Heart left ventricle (tissue), 16 donors: Measurements from ENCODE around the gene ABCA5. TPM values are rescaled to one million over a fixed set of nuclear protein-coding genes. Genes with fewer than 3 reads are reported as not detected.

ENCODE experiments used
- ATAC-seq, 4 donors: fragments of 200-7000 bp; cut with Tn5 transposase; one replicate each; pipeline ENCODE4 v1.9.1; 2020 to 2022; ENCODE audit warnings: moderate library complexity in 4 of 4, mild to moderate bottlenecking in 3 of 4, moderate number of reproducible peaks in 1 of 4
- DNase-seq, 5 donors: peaks; one replicate each; pipeline ENCODE4 v3.0.0-alpha.2; 2020
- H3K27ac ChIP-seq, 12 donors: fragments of 200-600 bp; sonication (generic) in 4 of 12; one replicate each; pipeline versions ENCODE4 v1.5.0 to v1.8.0; 2016 to 2022; ENCODE audit warnings: mild to moderate bottlenecking in 2 of 12
- H3K27me3 ChIP-seq, 9 donors: fragments of 200-600 bp; sonication (generic) in 2 of 9; one replicate each; pipeline versions ENCODE4 v1.5.1 to v1.8.0; 2016 to 2022; ENCODE audit warnings: mild to moderate bottlenecking in 3 of 9
- H3K36me3 ChIP-seq, 9 donors: fragments of 200-600 bp; sonication (generic) in 2 of 9; one replicate each; pipeline versions ENCODE4 v1.5.0 to v1.8.0; 2018 to 2022; ENCODE audit warnings: mild to moderate bottlenecking in 2 of 9
- H3K4me1 ChIP-seq, 12 donors: fragments of 200-600 bp; sonication (generic) in 4 of 12; one replicate each; pipeline versions ENCODE4 v1.5.0 to v1.8.0; 2016 to 2022; ENCODE audit warnings: mild to moderate bottlenecking in 3 of 12
- H3K4me3 ChIP-seq, 12 donors: fragments of 200-600 bp; sonication (generic) in 4 of 12; one replicate each; pipeline versions ENCODE4 v1.5.0 to v1.8.0; 2017 to 2022; ENCODE audit warnings: mild to moderate bottlenecking in 9 of 12, moderate library complexity in 4 of 12
- H3K9me3 ChIP-seq, 12 donors: fragments of 200-600 bp; sonication (generic) in 4 of 12; one replicate each; pipeline versions ENCODE4 v1.5.0 to v1.8.0; 2016 to 2022; ENCODE audit warnings: mild to moderate bottlenecking in 1 of 12
- POLR2A ChIP-seq, 2 donors: fragments of 450-650 bp; IDR thresholded peaks; one replicate each; pipeline ENCODE4 v1.6.1; 2017; ENCODE audit warnings: antibody characterized with exemption in 2 of 2, mild to moderate bottlenecking in 2 of 2, moderate library complexity in 2 of 2
- WGBS, 4 donors: extraction: QIAGEN DNeasy Blood & Tissue Kit in 2 of 4; methylation state at CpG; one replicate each; pipeline versions ENCODE4 v1.1.5 to v1.1.7; 2013 to 2018; 5-methylcytosine and 5-hydroxymethylcytosine counted together
- intact Hi-C, 10 donors: fragments of 100-400 bp; cut with DNase I; formaldehyde crosslinking; loops; one replicate each; pipeline versions ENCODE4 v1.11.1 to v1.14.2; 2022
- polyA plus RNA-seq, 2 donors: library from polyadenylated mRNA; stranded (reverse); fragments of 200-250 nt; gene quantifications; one replicate each; pipeline ENCODE4 v1.2.3, GENCODE V29; 2013
- total RNA-seq, 9 donors: library from RNA; depleted of rRNA in 2 of 9; stranded (reverse); fragments of >200 nt in 2 of 9; fragmentation: NEBNext Ultra II Directional in 3 of 9; extraction: Animal tissue kit (Norgen Biotek cat#: 25700) in 3 of 9; gene quantifications; one replicate each; pipeline versions ENCODE4 v1.1.0 to v1.2.4, GENCODE V29; 2016 to 2023
- TF ChIP-seq, protein P1 (sequence below), 12 donors: fragments of 200-600 bp; sonication (generic) in 4 of 12; IDR thresholded peaks; one replicate each; pipeline versions ENCODE4 v1.5.0 to v1.8.0; 2018 to 2022; ENCODE audit warnings: antibody characterized with exemption in 12 of 12, mild to moderate bottlenecking in 5 of 12
- donor health status: ischemic (EF 13 %, LVEDD 7.1; RV severe dilation, severe dysfunction).
- donor health status: healthy with polysubstance abuse.
- donor health status: DM: no; HTN: yes; CAD: no.
- donor health status: DM: no; HTN: no; CAD: no.
- donor health status: ischemic (EF 25% LVEDD 6.9; RV normal size, moderate dysfunction).
- donor health status: ischemic (EF 25% LVEDD 5.7; RV mildly dilated, moderate dysfunction).
- donor health status: healthy.
- donor health status: DM: yes; HTN: yes; CAD: no.
- donor health status: ischemic (EF 35%, LVEDD 5.7; RV mildly dilated, moderate dysfunction).
- donor health status: nonischemic (EF 11% LVEDD 7.7; RV severe dilation, severe dysfunction).
- donor health status: DM: yes; HTN: yes; CAD: no.
- donor health status: PGD.
- donor health status: ischemic (EF 29% LVEDD 5.4; RV normal size, mild dysfunction).
- donor health status: nonischemic (EF 23%, LVEDD 6.1; RV moderate dilation, normal function).

Gene ABCA5
- total and polyA plus RNA-seq, 11 donors, result 7.0 to 24.9 (median 17.9) TPM

DNA sequence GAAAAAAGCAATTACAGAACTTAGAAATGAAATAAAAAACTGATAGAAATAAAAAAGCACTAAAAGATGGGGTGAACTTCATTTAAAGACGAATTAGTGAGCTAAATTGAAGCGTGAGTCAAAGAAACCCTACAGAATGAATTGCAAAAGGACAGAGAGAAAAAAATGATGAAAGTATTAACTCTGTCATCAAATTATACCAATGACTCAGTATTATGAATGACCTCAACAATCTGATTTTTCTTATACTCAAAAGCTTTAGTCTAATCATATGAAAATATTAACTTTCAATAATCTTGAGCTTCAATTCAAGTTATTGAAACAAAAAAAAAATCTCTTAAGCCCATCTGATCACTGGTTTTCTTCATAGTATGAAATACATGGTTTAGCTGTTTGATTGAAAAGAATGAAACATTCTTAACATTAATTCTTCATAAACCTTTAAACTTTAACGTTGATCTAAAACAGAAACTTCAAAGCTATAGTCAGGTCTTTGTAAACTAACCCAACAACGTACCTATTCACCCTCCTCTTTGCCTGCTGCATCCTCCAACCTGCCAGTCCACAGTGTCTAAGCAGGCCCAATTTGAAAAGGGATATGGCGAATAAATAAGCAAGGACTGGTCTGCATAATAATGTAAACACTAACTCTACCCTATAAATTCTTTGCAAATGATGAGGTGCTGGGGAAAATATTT, 6.6 kb downstream of the ABCA5 start:
- DNase-seq (no peak), ATAC-seq (no peak)
- intact Hi-C loops, result loop anchor here in 1 of 10 donors (10.0 kb wide), 1 partner anchor 184 kb away; no protein-coding TSS in a partner anchor
- H3K27ac ChIP-seq, result no peak overlapping the region
- no peaks in the 10 kb centered on the region for H3K27me3 ChIP-seq
- no peaks in the 10 kb centered on the region for H3K36me3 ChIP-seq
- no peak overlapping the region for H3K4me3 ChIP-seq
- peaks cover 0 to 6% (median 1%) of the 10 kb centered on the region in 12 donors for H3K4me1 ChIP-seq
- WGBS, 4 donors, result 58 to 65% (median 62%) methylated on average over 5 of the region's 5 CpGs
- no peak for TF ChIP-seq POLR2A (IDR thresholded peaks at IDR 0.05)
- TF ChIP-seq, protein P1, sequence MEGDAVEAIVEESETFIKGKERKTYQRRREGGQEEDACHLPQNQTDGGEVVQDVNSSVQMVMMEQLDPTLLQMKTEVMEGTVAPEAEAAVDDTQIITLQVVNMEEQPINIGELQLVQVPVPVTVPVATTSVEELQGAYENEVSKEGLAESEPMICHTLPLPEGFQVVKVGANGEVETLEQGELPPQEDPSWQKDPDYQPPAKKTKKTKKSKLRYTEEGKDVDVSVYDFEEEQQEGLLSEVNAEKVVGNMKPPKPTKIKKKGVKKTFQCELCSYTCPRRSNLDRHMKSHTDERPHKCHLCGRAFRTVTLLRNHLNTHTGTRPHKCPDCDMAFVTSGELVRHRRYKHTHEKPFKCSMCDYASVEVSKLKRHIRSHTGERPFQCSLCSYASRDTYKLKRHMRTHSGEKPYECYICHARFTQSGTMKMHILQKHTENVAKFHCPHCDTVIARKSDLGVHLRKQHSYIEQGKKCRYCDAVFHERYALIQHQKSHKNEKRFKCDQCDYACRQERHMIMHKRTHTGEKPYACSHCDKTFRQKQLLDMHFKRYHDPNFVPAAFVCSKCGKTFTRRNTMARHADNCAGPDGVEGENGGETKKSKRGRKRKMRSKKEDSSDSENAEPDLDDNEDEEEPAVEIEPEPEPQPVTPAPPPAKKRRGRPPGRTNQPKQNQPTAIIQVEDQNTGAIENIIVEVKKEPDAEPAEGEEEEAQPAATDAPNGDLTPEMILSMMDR (IDR thresholded peaks at IDR 0.05), result no peak
- no peaks in the 10 kb centered on the region for H3K9me3 ChIP-seq

DNA sequence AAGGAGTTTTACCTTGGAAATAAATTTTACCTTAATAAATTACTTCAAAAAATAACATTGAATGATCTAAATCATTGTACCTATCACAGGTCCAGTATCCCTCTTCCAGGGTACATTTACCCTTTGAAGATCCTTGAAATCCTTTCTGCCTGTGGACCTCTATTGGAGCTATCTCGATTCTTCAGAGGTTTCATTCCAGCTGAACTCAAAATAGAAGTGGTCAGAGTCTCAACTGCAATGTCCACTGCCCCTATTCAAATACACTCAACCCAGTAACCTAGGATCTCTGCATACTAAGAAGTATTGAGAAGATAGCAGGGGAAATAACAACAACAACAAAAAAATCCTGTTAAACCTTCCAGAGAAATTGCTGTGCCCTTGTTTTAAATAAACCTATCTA, 9.3 kb downstream of the ABCA5 start:
- intact Hi-C loops, result no loop called here
- no peaks in the 10 kb centered on the region for H3K27me3 ChIP-seq
- no peaks in the 10 kb centered on the region for H3K9me3 ChIP-seq
- TF ChIP-seq POLR2A (IDR thresholded peaks at IDR 0.05), result no peak
- TF ChIP-seq, protein P1 (IDR thresholded peaks at IDR 0.05), result no peak
- H3K36me3 ChIP-seq, result no peaks in the 10 kb centered on the region
- peaks cover 0 to 6% (median 0%) of the 10 kb centered on the region in 12 donors for H3K4me1 ChIP-seq
- no peak for ATAC-seq
- no peak overlapping the region for H3K27ac ChIP-seq
- H3K4me3 ChIP-seq, result no peak overlapping the region
- WGBS, 4 donors, result 35 to 63% (median 53%) methylated on average over 1 of the region's 1 CpG
- DNase-seq, result no peak

DNA sequence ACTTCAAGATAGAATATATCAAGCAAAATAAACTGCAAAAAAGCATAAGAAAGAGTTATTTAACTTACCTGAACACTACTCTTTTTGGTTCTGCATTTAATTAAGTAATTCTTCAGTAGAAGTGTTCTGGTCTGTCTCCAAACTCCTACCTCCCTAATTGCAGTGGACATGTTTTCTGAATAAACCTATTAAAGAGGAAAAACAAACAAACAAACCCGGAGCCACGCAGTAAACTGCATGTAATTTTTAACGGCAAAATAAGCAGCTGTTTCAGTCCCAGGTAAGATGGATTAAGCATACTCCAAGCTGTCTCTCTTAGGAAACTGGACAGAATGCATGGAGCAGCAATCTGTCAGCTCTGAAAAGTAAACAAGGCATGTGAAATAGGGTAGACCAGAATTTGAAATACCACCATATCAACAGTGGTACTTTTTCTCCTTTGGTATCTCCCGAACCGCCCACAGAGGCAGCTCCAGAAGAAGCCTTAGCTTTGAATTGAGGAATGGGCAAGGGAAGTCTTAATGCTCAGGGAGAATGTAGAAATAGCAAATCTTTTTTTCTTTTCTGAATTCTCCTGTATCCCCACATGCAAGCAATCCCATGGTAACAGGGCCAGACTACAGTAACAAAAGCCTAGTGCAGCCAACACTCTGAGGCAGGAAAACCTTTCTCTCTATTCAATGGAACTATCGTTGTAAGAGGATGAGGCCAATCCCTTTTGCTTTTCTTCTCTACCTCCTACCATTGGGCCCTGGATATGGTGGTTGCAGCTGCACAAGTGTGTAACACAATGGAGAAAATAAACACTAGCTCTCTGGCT, 12.5 kb downstream of the ABCA5 start:
- Histone ChIP-seq H3K4me1 (peaks cover 0 to 6% (median 0%) of the 10 kb centered on the region in 12 donors), H3K4me3 (no peak overlapping the region), H3K27ac (no peak overlapping the region), H3K36me3 (peaks cover 0 to 14% (median 4%) of the 10 kb centered on the region in 9 donors), H3K9me3 (no peaks in the 10 kb centered on the region), H3K27me3 (no peaks in the 10 kb centered on the region)
- no peak for DNase-seq
- intact Hi-C loops, result no loop called here
- TF ChIP-seq, protein P1 (IDR thresholded peaks at IDR 0.05), result no peak
- TF ChIP-seq POLR2A (IDR thresholded peaks at IDR 0.05), result no peak
- no peak for ATAC-seq
- WGBS, 4 donors, result 68 to 79% (median 72%) methylated on average over 6 of the region's 6 CpGs

DNA sequence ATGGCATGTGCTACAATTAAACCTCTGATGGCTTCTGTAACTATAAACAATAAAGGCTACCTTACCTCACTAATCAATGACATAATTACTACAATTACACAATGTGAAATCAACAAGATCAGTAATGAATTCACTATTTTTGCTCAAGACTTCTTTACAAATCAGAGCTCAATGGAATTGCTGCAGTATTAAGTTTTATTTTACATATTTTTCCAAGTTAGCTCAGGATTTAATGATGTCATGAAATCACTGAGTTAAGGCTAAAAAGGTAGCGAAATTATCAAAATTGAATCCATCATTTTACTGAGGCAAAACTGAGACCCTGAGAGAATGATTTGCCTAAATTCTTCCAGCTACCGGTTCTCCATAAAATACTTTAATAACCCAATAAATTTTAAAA, 21.8 kb downstream of the ABCA5 start:
- DNase-seq, result no peak
- ATAC-seq, result no peak
- Histone ChIP-seq H3K27me3 (no peaks in the 10 kb centered on the region), H3K4me1 (no peaks in the 10 kb centered on the region), H3K27ac (no peak overlapping the region), H3K9me3 (no peaks in the 10 kb centered on the region), H3K4me3 (no peak overlapping the region), H3K36me3 (peaks cover 0 to 63% (median 13%) of the 10 kb centered on the region in 9 donors)
- TF ChIP-seq, protein P1 (IDR thresholded peaks at IDR 0.05), result no peak
- TF ChIP-seq POLR2A (IDR thresholded peaks at IDR 0.05), result no peak
- intact Hi-C loops, result no loop called here
- WGBS, 4 donors, result 93 to 100% (median 98%) methylated on average over 2 of the region's 2 CpGs
